Adrenal gland (tissue), 12 donors: ENCODE measurements around the gene PCCB. TPM values are rescaled to one million over a fixed set of nuclear protein-coding genes. Genes with fewer than 3 reads are reported as not detected.

ENCODE experiments used
- DNase-seq, 7 donors: peaks; one replicate each; pipeline ENCODE4 v3.0.0-alpha.2; 2019 to 2020
- H3K27ac ChIP-seq, 5 donors: fragments of 200-600 bp; sonication (generic) in 4 of 5; 1 replicate in 3 of 5; 2 replicates in 2 of 5; pipeline versions ENCODE4 v1.5.1 to v1.8.0; 2016 to 2020; ENCODE audit warnings: mild to moderate bottlenecking in 1 of 5
- H3K27me3 ChIP-seq: fragments of 200-600 bp; 2 replicates; pipeline ENCODE4 v1.8.0; 2021
- H3K36me3 ChIP-seq, 2 donors: fragments of 200-600 bp; replicated peaks in 1 of 2; 1 replicate in 1 of 2; 2 replicates in 1 of 2; pipeline versions ENCODE4 v1.5.1 to v1.8.0; 2018 to 2022
- H3K4me1 ChIP-seq, 2 donors: fragments of 200-600 bp; replicated peaks in 1 of 2; 1 replicate in 1 of 2; 2 replicates in 1 of 2; pipeline versions ENCODE4 v1.5.1 to v1.8.0; 2018 to 2021
- H3K4me3 ChIP-seq, 4 donors: fragments of 200-600 bp; sonication (generic) in 3 of 4; one replicate each; pipeline ENCODE4 v1.5.1; 2016 to 2018
- H3K9me3 ChIP-seq, 3 donors: fragments of 200-600 bp; sonication (generic) in 1 of 3; replicated peaks in 1 of 3; 1 replicate in 2 of 3; 2 replicates in 1 of 3; pipeline versions ENCODE4 v1.5.1 to v1.8.0; 2016 to 2021
- CTCF ChIP-seq, 6 experiments: fragments of 450-650 bp in 4 of 6; fragments of 200-600 bp in 2 of 6; sonication (generic) in 1 of 6; IDR thresholded peaks; 1 replicate in 5 of 6; 2 replicates in 1 of 6; pipeline versions ENCODE4 v1.5.1 to v1.8.0; 2016 to 2021; ENCODE audit warnings: antibody characterized with exemption in 6 of 6, mild to moderate bottlenecking in 2 of 6, moderate library complexity in 1 of 6
- POLR2A ChIP-seq, 2 donors: fragments of 450-650 bp; IDR thresholded peaks; one replicate each; pipeline ENCODE4 v1.6.1; 2017; ENCODE audit warnings: antibody characterized with exemption in 2 of 2, mild to moderate bottlenecking in 2 of 2, moderate library complexity in 1 of 2
- WGBS, 4 donors: extraction: QIAGEN DNeasy Blood & Tissue Kit in 2 of 4; methylation state at CpG; one replicate each; pipeline versions ENCODE4 v1.1.5 to v1.1.7; 2013 to 2017; 5-methylcytosine and 5-hydroxymethylcytosine counted together
- intact Hi-C, 2 donors: fragments of 100-400 bp; cut with DNase I; formaldehyde crosslinking; loops; one replicate each; pipeline versions ENCODE4 v1.14.1 to v1.15.0; 2022 to 2023
- polyA plus RNA-seq, 3 donors: library from polyadenylated mRNA; stranded (reverse); fragments of 200-250 nt in 2 of 3; fragments of 350-450 nt in 1 of 3; fragmentation: Illumina TruSeq in 1 of 3; extraction: RNeasy Lipid Tissue Mini Kit (QIAGEN cat#74804) in 1 of 3; gene quantifications; one replicate each; pipeline ENCODE4 v1.2.3, GENCODE V29; 2013 to 2014
- total RNA-seq, 9 donors: library from RNA; depleted of rRNA in 4 of 9; stranded (reverse); fragments of >200 nt in 4 of 9; fragments of 120-200 nt in 1 of 9; fragmentation: NEBNext Ultra II Directional in 1 of 9; extraction: Animal tissue kit (Norgen Biotek cat#: 25700) in 1 of 9; gene quantifications; one replicate each; pipeline versions ENCODE4 v1.1.0 to v1.2.4, GENCODE V29; 2013 to 2023
- donor health status: healthy with polysubstance abuse.
- donor health status: Bipolar disorder and iron deficiency.
- donor health status: DM: yes; HTN: yes; CAD: no.
- donor health status: DM: no; HTN: no; CAD: no.
- donor health status: DM: no; HTN: no; CAD: no.
- donor health status: DM: yes; HTN: yes; CAD: no.

PCCB gene
- total and polyA plus RNA-seq, 12 donors: 24.6 to 247 (median 137) TPM

GRCh38 chr3:136250903-136251460, 842 bp downstream of the PCCB start:
- intact Hi-C loops: no loop called here
- DNase-seq: peak; percentile 71 to 91 (median 86)
- Histone ChIP-seq H3K4me3 (peak overlapping the region in 3 of 4 donors; percentile 56 to 92 (median 75)), H3K9me3 (no peaks in the 10 kb centered on the region), H3K27me3 (no peaks in the 10 kb centered on the region), H3K36me3 (peaks cover 0 to 2% of the 10 kb centered on the region in 2 donors), H3K4me1 (peaks cover 0 to 15% of the 10 kb centered on the region in 2 donors), H3K27ac (peak overlapping the region; percentile 62 to 100 (median 90))
- WGBS, 4 donors: 5 to 16% (median 11%) methylated on average over 15 to 18 of the region's 18 CpGs
- TF ChIP-seq CTCF (IDR thresholded peaks at IDR 0.05) (peak in 4 of 6 experiments; percentile 15 to 36 (median 30)), POLR2A (IDR thresholded peaks at IDR 0.05) (peak in 1 of 2 donors; percentile 2)

GRCh38 chr3:136251511-136251910, 1.4 kb downstream of the PCCB start:
- peak in 1 of 7 donors; percentile 16 for DNase-seq
- intact Hi-C loops: no loop called here
- Histone ChIP-seq H3K27me3 (no peaks in the 10 kb centered on the region), H3K9me3 (no peaks in the 10 kb centered on the region), H3K36me3 (peaks cover 0 to 6% of the 10 kb centered on the region in 2 donors), H3K4me3 (peak overlapping the region in 1 of 4 donors; percentile 92), H3K4me1 (peaks cover 0 to 15% of the 10 kb centered on the region in 2 donors), H3K27ac (peak overlapping the region in 4 of 5 donors; percentile 90 to 100 (median 92))
- TF ChIP-seq CTCF (IDR thresholded peaks at IDR 0.05): no peak
- no peak for TF ChIP-seq POLR2A (IDR thresholded peaks at IDR 0.05)
- WGBS, 4 donors: 72 to 83% (median 79%) methylated on average over 3 of the region's 3 CpGs

- H3K36me3 ChIP-seq: peaks cover 0 to 25% of the 10 kb centered on the region in 2 donors
- TF ChIP-seq POLR2A (IDR thresholded peaks at IDR 0.05) (no peak), CTCF (IDR thresholded peaks at IDR 0.05) (no peak)
- H3K4me3 ChIP-seq: no peak overlapping the region
- intact Hi-C loops: no loop called here
- no peaks in the 10 kb centered on the region for H3K27me3 ChIP-seq
- H3K9me3 ChIP-seq: no peaks in the 10 kb centered on the region
- no peak for DNase-seq
- H3K4me1 ChIP-seq: peaks cover 0 to 14% of the 10 kb centered on the region in 2 donors
- no peak overlapping the region for H3K27ac ChIP-seq
- 83 to 92% (median 89%) methylated on average over 8 of the region's 8 CpGs for WGBS, 4 donors
These were observed 5.7 kb downstream of the PCCB start for GRCh38 chr3:136255672-136256406.

GRCh38 chr3:136258199-136258598, 8.1 kb downstream of the PCCB start:
- H3K27ac ChIP-seq: no peak overlapping the region
- H3K36me3 ChIP-seq: peaks cover 0 to 36% of the 10 kb centered on the region in 2 donors
- no peak for DNase-seq
- no peaks in the 10 kb centered on the region for H3K9me3 ChIP-seq
- no peaks in the 10 kb centered on the region for H3K4me1 ChIP-seq
- TF ChIP-seq CTCF (IDR thresholded peaks at IDR 0.05) (no peak), POLR2A (IDR thresholded peaks at IDR 0.05) (no peak)
- no peak overlapping the region for H3K4me3 ChIP-seq
- WGBS, 4 donors: 86 to 98% (median 96%) methylated on average over 2 of the region's 2 CpGs
- intact Hi-C loops: no loop called here
- H3K27me3 ChIP-seq: no peaks in the 10 kb centered on the region
